ENCODE results near the gene ENTPD2.

The ENTPD2 gene

DNA sequence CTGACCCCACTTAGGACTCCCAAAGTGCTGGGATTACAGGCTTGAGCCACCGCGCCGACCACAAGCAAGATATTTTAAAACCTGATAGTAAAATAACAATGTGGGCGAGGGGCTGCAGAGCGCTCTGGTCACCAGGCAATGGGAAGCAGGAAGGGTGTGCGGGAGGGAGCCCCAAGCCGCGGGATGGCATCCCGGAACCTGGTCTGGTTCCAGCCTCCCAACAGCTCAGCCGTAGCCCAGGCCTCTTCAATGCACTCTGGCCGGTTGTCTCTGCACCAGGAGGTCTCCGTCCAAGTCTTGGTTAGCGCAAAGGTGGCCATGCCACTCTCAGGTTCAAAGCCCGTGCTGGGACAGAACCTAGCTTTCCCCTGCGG lies 22.8 kb upstream of the ENTPD2 start:
- TF ChIP-seq, protein P1, sequence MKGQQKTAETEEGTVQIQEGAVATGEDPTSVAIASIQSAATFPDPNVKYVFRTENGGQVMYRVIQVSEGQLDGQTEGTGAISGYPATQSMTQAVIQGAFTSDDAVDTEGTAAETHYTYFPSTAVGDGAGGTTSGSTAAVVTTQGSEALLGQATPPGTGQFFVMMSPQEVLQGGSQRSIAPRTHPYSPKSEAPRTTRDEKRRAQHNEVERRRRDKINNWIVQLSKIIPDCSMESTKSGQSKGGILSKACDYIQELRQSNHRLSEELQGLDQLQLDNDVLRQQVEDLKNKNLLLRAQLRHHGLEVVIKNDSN (IDR thresholded peaks at IDR 0.05) = no peak
- TF ChIP-seq CEBPB (IDR thresholded peaks at IDR 0.05) (no peak), TEAD4 (IDR thresholded peaks at IDR 0.05) (no peak), RAD21 (IDR thresholded peaks at IDR 0.05; ENCODE audit: low read depth) (no peak), TCF12 (IDR thresholded peaks at IDR 0.05; ENCODE audit: low read depth) (no peak), FOXM1 (IDR thresholded peaks at IDR 0.05; ENCODE audit: borderline replicate concordance, low read depth) (no peak), TAF1 (IDR thresholded peaks at IDR 0.05; ENCODE audit: low read depth) (no peak), CREB1 (IDR thresholded peaks at IDR 0.05; ENCODE audit: low read depth) (no peak), YY1 (IDR thresholded peaks at IDR 0.05; ENCODE audit: low read depth) (no peak), ZBTB7A (IDR thresholded peaks at IDR 0.05; ENCODE audit: low read depth) (no peak), NFIC (IDR thresholded peaks at IDR 0.05) (no peak), EP300 (IDR thresholded peaks at IDR 0.05; ENCODE audit: borderline replicate concordance) (no peak), EGR1 (IDR thresholded peaks at IDR 0.05) (no peak)
- TF ChIP-seq, protein P2, sequence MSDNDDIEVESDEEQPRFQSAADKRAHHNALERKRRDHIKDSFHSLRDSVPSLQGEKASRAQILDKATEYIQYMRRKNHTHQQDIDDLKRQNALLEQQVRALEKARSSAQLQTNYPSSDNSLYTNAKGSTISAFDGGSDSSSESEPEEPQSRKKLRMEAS (IDR thresholded peaks at IDR 0.05) = no peak
- TF ChIP-seq, protein P3, sequence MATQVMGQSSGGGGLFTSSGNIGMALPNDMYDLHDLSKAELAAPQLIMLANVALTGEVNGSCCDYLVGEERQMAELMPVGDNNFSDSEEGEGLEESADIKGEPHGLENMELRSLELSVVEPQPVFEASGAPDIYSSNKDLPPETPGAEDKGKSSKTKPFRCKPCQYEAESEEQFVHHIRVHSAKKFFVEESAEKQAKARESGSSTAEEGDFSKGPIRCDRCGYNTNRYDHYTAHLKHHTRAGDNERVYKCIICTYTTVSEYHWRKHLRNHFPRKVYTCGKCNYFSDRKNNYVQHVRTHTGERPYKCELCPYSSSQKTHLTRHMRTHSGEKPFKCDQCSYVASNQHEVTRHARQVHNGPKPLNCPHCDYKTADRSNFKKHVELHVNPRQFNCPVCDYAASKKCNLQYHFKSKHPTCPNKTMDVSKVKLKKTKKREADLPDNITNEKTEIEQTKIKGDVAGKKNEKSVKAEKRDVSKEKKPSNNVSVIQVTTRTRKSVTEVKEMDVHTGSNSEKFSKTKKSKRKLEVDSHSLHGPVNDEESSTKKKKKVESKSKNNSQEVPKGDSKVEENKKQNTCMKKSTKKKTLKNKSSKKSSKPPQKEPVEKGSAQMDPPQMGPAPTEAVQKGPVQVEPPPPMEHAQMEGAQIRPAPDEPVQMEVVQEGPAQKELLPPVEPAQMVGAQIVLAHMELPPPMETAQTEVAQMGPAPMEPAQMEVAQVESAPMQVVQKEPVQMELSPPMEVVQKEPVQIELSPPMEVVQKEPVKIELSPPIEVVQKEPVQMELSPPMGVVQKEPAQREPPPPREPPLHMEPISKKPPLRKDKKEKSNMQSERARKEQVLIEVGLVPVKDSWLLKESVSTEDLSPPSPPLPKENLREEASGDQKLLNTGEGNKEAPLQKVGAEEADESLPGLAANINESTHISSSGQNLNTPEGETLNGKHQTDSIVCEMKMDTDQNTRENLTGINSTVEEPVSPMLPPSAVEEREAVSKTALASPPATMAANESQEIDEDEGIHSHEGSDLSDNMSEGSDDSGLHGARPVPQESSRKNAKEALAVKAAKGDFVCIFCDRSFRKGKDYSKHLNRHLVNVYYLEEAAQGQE (IDR thresholded peaks at IDR 0.05; ENCODE audit: low read depth) = no peak

DNA sequence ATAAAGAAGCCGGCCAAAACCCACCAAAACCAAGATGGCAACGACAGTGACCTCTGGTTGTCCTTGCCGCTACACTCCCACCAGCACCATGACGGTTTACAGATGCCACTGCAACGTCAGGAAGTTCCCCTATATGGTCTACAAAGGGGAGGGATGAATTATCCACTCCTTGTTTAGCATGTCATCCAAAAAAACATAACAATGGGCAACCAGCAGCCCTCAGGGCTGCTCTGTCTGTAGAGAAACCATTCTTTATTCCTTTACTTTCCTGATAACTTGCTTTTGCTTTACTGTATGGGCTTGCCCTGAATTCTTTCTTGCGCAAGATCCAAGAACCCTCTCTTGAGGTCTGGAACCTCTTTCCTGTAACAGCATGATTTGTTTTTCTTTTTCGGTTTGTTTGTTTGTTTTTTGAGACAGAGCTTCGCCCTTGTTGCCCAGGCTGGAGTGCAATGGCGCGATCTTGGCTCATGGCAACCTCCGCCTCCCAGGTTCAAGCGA lies 21.5 kb upstream of the ENTPD2 start:
- TF ChIP-seq TCF12 (IDR thresholded peaks at IDR 0.05; ENCODE audit: low read depth) (no peak), CEBPB (IDR thresholded peaks at IDR 0.05) (peak; percentile 72)

DNA sequence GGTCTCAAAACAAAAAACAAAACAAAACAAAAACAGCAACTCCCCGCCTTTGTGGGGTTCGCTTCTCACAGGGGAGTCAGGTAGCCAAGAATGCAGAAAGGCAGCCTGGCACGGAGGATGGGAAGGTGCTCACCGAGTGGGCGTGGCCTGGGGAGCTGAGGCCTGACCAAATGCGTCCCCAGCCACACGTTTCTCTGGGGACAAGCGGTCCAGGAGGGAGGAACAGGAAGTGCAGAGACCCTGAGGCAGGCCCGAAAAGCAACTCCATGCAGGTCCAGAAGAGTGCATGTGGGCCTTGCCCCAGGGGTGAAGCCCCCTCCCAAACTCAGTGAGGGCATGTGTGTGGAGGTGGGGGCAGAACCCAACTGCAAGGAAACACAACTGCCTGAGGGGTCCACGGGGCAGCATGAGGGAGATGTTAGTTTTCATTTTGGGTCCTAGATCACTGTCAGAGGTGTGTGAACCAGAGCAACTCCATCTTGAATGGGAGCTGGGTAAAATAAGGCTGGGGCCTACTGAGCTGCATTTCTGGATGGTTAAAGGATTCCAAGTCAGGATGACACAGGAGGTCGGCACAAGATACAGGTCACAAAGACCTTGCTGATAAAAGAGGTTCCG lies 20.9 kb upstream of the ENTPD2 start:
- no peak for TF ChIP-seq RAD21 (IDR thresholded peaks at IDR 0.05; ENCODE audit: low read depth)
- TF ChIP-seq, protein P2 (IDR thresholded peaks at IDR 0.05) = no peak
- TF ChIP-seq, protein P3 (IDR thresholded peaks at IDR 0.05; ENCODE audit: low read depth) = no peak
- TF ChIP-seq, protein P1 (IDR thresholded peaks at IDR 0.05) = no peak
- no peak for TF ChIP-seq CEBPB (IDR thresholded peaks at IDR 0.05)
- no peak for TF ChIP-seq NFIC (IDR thresholded peaks at IDR 0.05)
- TF ChIP-seq TEAD4 (IDR thresholded peaks at IDR 0.05) = no peak
- no peak for TF ChIP-seq EGR1 (IDR thresholded peaks at IDR 0.05)
- TF ChIP-seq CREB1 (IDR thresholded peaks at IDR 0.05; ENCODE audit: low read depth) = no peak

DNA sequence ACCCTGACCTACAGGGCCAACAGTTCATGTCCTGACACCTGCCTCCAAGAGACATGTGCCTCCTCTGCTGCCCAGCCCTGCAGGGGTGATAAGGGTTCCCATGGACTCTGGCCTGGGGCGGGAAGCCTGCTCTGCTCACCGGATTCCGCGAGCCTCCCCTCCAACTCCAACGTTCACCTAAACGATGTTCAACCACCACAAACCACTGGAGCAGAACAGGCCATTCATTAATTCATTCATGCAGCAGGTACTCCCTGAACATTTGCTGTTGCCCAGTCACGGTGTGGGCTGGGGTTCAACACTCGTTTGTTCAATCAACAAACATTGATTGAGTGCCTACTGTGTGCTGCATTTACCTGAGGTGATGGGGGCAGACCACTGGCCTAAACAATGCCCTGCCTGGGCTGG lies 20.1 kb upstream of the ENTPD2 start:
- TF ChIP-seq YY1 (IDR thresholded peaks at IDR 0.05; ENCODE audit: low read depth) (no peak), TCF12 (IDR thresholded peaks at IDR 0.05; ENCODE audit: low read depth) (no peak), TEAD4 (IDR thresholded peaks at IDR 0.05) (no peak), EGR1 (IDR thresholded peaks at IDR 0.05) (no peak), TAF1 (IDR thresholded peaks at IDR 0.05; ENCODE audit: low read depth) (no peak)
- TF ChIP-seq, protein P3 (IDR thresholded peaks at IDR 0.05; ENCODE audit: low read depth) = no peak
- TF ChIP-seq, protein P1 (IDR thresholded peaks at IDR 0.05) = no peak
